ENCODE data around the gene HACE1. TPM values are rescaled to one million over a fixed set of nuclear protein-coding genes. Genes with fewer than 3 reads are reported as not detected.
"Not testable (repeated sequence)": the region's sequence is repeated elsewhere in the genome, so short reads cannot be mapped to it uniquely, and the experiment has no call there.

HACE1 gene
- 6.7 and 9.4 TPM in 2 replicates for total RNA-seq (2014; rRNA removed; shearing (Covaris generic))

- peak; percentile 68 for DNase-seq (ENCODE audit: low spot score)
These were observed at the start of gene HACE1 for GRCh38 chr6:104859225-104860146. TSS of gene HACE1 (minus strand) at chr6:104859919. CDS start at chr6:104859642, 277 bp downstream.

GRCh38 chr6:104908888-104909525, 49.3 kb upstream of the HACE1 start:
- DNase-seq (ENCODE audit: low spot score) = no peak

- DNase-seq (ENCODE audit: low spot score) = no peak
These were observed 48.5 kb upstream of the HACE1 start for GRCh38 chr6:104908031-104908887.

- not testable (repeated sequence) for DNase-seq (ENCODE audit: low spot score)
These were observed 39.2 kb upstream of the HACE1 start for GRCh38 chr6:104898893-104899292.

GRCh38 chr6:104896914-104897313, 37.2 kb upstream of the HACE1 start:
- no peak for DNase-seq (ENCODE audit: low spot score)

GRCh38 chr6:104888066-104888465, 28.3 kb upstream of the HACE1 start:
- no peak for DNase-seq (ENCODE audit: low spot score)

GRCh38 chr6:104887350-104887749, 27.6 kb upstream of the HACE1 start:
- no peak for DNase-seq (ENCODE audit: low spot score)

- DNase-seq (ENCODE audit: low spot score) = no peak
These were observed 25.9 kb upstream of the HACE1 start for GRCh38 chr6:104885518-104886043.

- no peak for DNase-seq (ENCODE audit: low spot score)
These were observed 25.3 kb upstream of the HACE1 start for GRCh38 chr6:104884867-104885517.

- no peak for DNase-seq (ENCODE audit: low spot score)
These were observed 22.4 kb upstream of the HACE1 start for GRCh38 chr6:104881964-104882668.

- peak; percentile 56 for DNase-seq (ENCODE audit: low spot score)
These were observed 2.7 kb upstream of the HACE1 start for GRCh38 chr6:104862456-104862855.

- no peak for DNase-seq (ENCODE audit: low spot score)
These were observed 502 bp upstream of the HACE1 start for GRCh38 chr6:104860221-104860620.

GRCh38 chr6:104858642-104859041, 1.1 kb downstream of the HACE1 start:
- DNase-seq (ENCODE audit: low spot score) = no peak

GRCh38 chr6:104855507-104855906, 4.2 kb downstream of the HACE1 start:
- peak; percentile 14 for DNase-seq (ENCODE audit: low spot score)

GRCh38 chr6:104847721-104848120, 12.0 kb downstream of the HACE1 start:
- DNase-seq (ENCODE audit: low spot score) = not testable (repeated sequence)

GRCh38 chr6:104843229-104843628, 16.5 kb downstream of the HACE1 start:
- DNase-seq (ENCODE audit: low spot score) = no peak

GRCh38 chr6:104837158-104837557, 22.6 kb downstream of the HACE1 start:
- DNase-seq (ENCODE audit: low spot score) = no peak

GRCh38 chr6:104836479-104837020, 23.2 kb downstream of the HACE1 start:
- DNase-seq (ENCODE audit: low spot score) = not testable (repeated sequence)

- DNase-seq (ENCODE audit: low spot score) = no peak
These were observed 23.9 kb downstream of the HACE1 start for GRCh38 chr6:104835782-104836181.
